Measurements from ENCODE around the gene FBRSL1.
A peak's percentile ranks its signal among the peaks of the same experiment; 100 is the strongest.

FBRSL1 gene

GRCh38 chr12:132454933-132455418 is 35.0 kb upstream of the FBRSL1 start:
- Histone ChIP-seq H3K36me3 (no peaks in the 10 kb centered on the region), H3K9me3 (replicated peaks in 1 of 11) (no peaks in the 10 kb centered on the region), H3K9ac (peak overlapping the region in 6 of 11 experiments; percentile 3 to 46 (median 13); a peak in 4 of 22 replicates), H3K27ac (peak overlapping the region in 3 of 11 experiments; percentile 18 to 30 (median 25); a peak in 3 of 22 replicates), H3K4me1 (peaks cover 38 to 61% (median 55%) of the 10 kb centered on the region in 10 experiments), H3K4me3 (no peak overlapping the region), H3K4me2 (peak overlapping the region; percentile 40 to 98 (median 90); a peak in 21 of 22 replicates), H3K27me3 (peaks cover 0 to 42% (median 0%) of the 10 kb centered on the region in 11 experiments; a peak in 7 of 22 replicates), H4K20me1 (peaks cover 0 to 20% (median 0%) of the 10 kb centered on the region in 11 experiments; a peak in 3 of 22 replicates)
- TF ChIP-seq Cebpa-rat (IDR thresholded peaks at IDR 0.05): no peak

- Histone ChIP-seq H3K4me1 (peaks cover 38 to 55% (median 49%) of the 10 kb centered on the region in 10 experiments), H3K9me3 (replicated peaks in 1 of 11) (0 out of 22 replicates have a peak, but pooled peaks cover 0 to 3% (median 0%) of the 10 kb centered on the region in 11 experiments), H3K27ac (no peak overlapping the region), H3K4me2 (peak overlapping the region in 2 of 11 experiments; percentile 95 to 98; a peak in 2 of 22 replicates), H4K20me1 (peaks cover 0 to 20% (median 0%) of the 10 kb centered on the region in 11 experiments; a peak in 3 of 22 replicates), H3K36me3 (no peaks in the 10 kb centered on the region), H3K27me3 (peaks cover 0 to 36% (median 0%) of the 10 kb centered on the region in 11 experiments; a peak in 7 of 22 replicates), H3K4me3 (no peak overlapping the region), H3K9ac (no peak overlapping the region)
- TF ChIP-seq Cebpa-rat (IDR thresholded peaks at IDR 0.05): no peak
Measured at GRCh38 chr12:132455565-132455964, 34.4 kb upstream of the FBRSL1 start.

DNA sequence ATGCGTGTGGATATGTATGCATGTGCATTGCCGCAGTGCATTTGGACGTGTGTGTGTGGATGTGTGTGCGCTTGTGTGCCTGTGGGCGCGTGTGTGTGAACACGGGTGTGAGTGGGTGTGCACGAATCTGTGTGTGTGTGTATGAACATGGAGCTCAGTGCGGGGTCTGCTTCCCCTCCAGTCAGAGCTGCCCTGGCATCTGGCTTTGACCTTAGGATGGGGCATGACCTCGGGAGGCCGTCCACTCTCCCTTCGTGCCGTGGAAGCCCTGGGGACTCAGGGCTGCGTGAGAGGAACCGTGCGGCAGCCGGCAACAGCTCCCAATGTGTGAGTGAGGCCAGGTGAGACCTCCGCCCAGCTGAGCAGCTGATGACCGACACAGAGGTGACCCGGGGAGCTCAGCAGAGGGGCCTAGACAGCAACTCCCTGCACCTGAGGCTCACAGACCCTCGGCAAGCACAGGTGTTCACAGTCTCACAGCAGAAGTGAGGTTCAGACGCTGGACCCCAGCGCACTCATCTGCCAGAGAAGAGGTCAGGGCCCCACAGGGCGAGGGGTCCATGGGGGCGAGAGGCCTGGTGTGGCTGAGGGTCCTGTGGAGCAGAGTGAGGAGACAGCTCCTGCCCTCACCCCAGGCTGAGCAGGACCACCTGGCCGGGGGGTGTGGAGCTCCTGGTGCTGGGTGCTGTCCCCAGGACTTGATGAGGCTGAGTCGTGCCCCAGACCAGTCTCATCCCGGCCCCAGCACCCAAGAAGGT is 33.6 kb upstream of the FBRSL1 start:
- no peak overlapping the region for H3K9ac ChIP-seq
- H3K27me3 ChIP-seq: peaks cover 0 to 28% (median 0%) of the 10 kb centered on the region in 11 experiments; a peak in 7 of 22 replicates
- peaks cover 30 to 47% (median 41%) of the 10 kb centered on the region in 10 experiments for H3K4me1 ChIP-seq
- H3K4me2 ChIP-seq: no peak overlapping the region
- no peaks in the 10 kb centered on the region for H3K36me3 ChIP-seq
- H3K9me3 ChIP-seq (replicated peaks in 1 of 11): 0 out of 22 replicates have a peak, but pooled peaks cover 0 to 5% (median 0%) of the 10 kb centered on the region in 11 experiments
- TF ChIP-seq Cebpa-rat (IDR thresholded peaks at IDR 0.05): no peak
- H3K27ac ChIP-seq: no peak overlapping the region
- H3K4me3 ChIP-seq: no peak overlapping the region
- peaks cover 0 to 20% (median 0%) of the 10 kb centered on the region in 11 experiments; a peak in 3 of 22 replicates for H4K20me1 ChIP-seq

DNA sequence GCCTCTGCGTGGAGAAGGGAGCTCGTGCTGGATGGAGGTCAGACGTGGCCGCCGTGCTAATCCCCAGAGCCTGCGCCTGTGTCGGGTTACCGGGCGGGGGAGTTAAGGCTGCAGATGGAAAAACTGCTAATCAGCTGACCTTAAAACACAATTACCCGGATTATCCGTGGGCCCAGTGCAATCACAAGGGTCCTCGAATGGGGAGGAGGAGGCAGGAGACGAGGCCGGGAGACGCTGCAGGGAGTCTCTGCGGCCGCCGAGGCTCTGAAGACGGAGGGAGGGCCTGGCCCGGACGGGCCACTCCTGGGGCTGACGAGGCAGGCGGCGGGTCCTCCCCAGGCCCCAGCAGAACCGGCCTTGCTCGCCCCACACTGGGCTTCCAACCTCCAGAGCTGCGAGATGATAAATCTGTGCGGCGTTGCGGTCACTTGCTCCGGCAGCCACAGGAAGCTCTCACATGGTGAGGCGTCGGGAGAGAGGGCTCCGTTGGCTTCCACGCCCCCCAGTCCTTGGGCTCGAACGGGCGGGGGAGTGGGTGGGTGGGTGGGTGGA is 32.9 kb upstream of the FBRSL1 start:
- peaks cover 0 to 22% (median 0%) of the 10 kb centered on the region in 11 experiments; a peak in 7 of 22 replicates for H3K27me3 ChIP-seq
- no peak overlapping the region for H3K4me2 ChIP-seq
- no peak overlapping the region for H3K27ac ChIP-seq
- no peak for TF ChIP-seq Cebpa-rat (IDR thresholded peaks at IDR 0.05)
- H3K4me3 ChIP-seq: no peak overlapping the region
- H4K20me1 ChIP-seq: peaks cover 0 to 20% (median 0%) of the 10 kb centered on the region in 11 experiments; a peak in 4 of 22 replicates
- H3K4me1 ChIP-seq: peaks cover 24 to 46% (median 35%) of the 10 kb centered on the region in 10 experiments
- H3K9ac ChIP-seq: no peak overlapping the region
- H3K36me3 ChIP-seq: no peaks in the 10 kb centered on the region
- H3K9me3 ChIP-seq (replicated peaks in 1 of 11): peaks cover 0 to 5% (median 0%) of the 10 kb centered on the region in 11 experiments; a peak in 2 of 22 replicates

DNA sequence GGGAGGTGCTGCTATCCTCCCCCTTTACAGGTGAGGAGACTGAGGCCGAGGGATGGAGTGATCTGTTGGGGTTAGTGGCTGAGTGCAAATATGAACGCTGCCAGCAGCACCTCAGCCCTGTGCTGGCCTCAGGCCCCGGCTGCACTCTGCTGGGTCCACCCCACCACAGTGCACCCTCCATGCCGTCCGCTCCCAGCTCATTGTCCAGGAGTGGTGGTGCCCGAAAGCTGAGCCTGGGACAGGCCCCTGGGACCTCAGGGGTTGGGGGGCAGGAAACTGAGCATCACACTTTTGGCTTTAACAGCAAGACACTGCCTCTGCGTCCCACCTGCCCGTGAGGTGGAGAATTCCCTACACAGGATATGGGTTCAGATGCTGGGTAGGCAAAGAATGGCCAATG is 31.5 kb upstream of the FBRSL1 start:
- Histone ChIP-seq H3K4me1 (peaks cover 21 to 40% (median 27%) of the 10 kb centered on the region in 10 experiments), H4K20me1 (peaks cover 0 to 14% (median 0%) of the 10 kb centered on the region in 11 experiments; a peak in 5 of 22 replicates), H3K27me3 (peaks cover 0 to 8% (median 0%) of the 10 kb centered on the region in 11 experiments; a peak in 1 of 22 replicates), H3K4me2 (no peak overlapping the region), H3K27ac (no peak overlapping the region), H3K4me3 (no peak overlapping the region), H3K9me3 (replicated peaks in 1 of 11) (peaks cover 0 to 15% (median 5%) of the 10 kb centered on the region in 11 experiments; a peak in 10 of 22 replicates), H3K36me3 (no peaks in the 10 kb centered on the region), H3K9ac (no peak overlapping the region)
- TF ChIP-seq Cebpa-rat (IDR thresholded peaks at IDR 0.05): no peak

DNA sequence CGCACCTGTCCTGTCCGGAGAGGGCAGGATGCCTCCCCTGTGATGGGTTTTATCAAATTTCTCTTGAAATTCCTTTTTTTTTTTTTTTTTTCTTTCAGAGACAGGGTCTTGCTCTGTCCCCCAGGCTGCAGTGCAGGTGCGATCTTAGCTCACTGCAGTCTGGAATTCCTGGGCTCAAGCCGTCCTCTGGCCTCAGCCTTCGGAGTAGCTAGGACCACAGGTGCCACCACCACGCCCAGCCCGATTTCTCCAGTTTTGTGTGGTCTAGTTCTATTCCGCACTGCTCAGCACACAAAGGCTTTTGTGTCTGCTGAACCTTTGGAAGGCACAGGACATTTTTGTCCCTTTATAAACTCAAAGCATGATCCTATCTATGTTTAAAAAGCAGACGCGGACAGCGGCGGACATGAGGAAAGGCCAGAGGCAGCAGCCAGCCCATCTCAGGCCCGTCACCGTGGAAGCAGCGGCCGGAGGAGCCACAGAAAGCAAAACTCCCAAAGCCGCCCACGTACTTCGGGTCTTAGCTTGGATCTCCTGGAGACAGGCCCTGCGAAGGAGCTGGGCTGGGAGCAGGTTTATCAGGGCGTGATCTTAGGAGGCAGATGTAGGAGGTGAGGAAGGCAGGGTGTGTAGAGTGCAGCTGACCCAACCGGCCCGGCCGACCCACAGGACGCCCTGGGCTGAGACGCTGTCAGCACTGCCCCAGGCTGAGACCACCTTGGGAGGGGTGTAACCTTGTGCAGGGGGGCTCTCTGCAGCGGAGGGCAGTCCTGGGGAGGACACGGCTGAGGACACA is 30.9 kb upstream of the FBRSL1 start:
- no peak for TF ChIP-seq Cebpa-rat (IDR thresholded peaks at IDR 0.05)
- no peak overlapping the region for H3K4me3 ChIP-seq
- H3K4me1 ChIP-seq: peaks cover 15 to 34% (median 21%) of the 10 kb centered on the region in 10 experiments
- peaks cover 0 to 18% (median 5%) of the 10 kb centered on the region in 11 experiments; a peak in 10 of 22 replicates for H3K9me3 ChIP-seq (replicated peaks in 1 of 11)
- no peak overlapping the region for H3K27ac ChIP-seq
- H4K20me1 ChIP-seq: peaks cover 0 to 8% (median 0%) of the 10 kb centered on the region in 11 experiments; a peak in 4 of 22 replicates
- no peaks in the 10 kb centered on the region for H3K36me3 ChIP-seq
- no peak overlapping the region for H3K9ac ChIP-seq
- no peak overlapping the region for H3K4me2 ChIP-seq
- H3K27me3 ChIP-seq: peaks cover 0 to 2% (median 0%) of the 10 kb centered on the region in 11 experiments; a peak in 1 of 22 replicates

DNA sequence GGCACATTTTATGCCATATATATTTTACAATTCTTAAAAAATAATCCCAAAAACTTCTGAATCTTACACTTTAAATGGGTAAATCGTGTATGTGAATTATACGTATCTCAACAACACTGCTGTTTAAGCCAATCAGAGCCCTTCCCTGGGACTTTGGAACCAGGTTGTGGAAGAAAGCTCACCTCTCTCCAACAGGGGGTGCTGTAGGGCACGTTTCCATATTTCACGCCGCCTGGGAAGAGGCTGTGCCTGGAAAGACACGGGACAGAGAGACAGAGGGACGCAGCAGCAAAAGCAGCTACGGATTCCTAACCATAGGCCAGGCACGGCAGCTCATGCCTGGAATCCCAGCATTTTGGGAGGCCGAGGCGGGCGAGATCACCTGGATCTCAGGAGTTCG is 29.4 kb upstream of the FBRSL1 start:
- peaks cover 12 to 32% (median 17%) of the 10 kb centered on the region in 10 experiments for H3K4me1 ChIP-seq
- no peak overlapping the region for H3K4me2 ChIP-seq
- H3K4me3 ChIP-seq: no peak overlapping the region
- no peak overlapping the region for H3K27ac ChIP-seq
- no peak for TF ChIP-seq Cebpa-rat (IDR thresholded peaks at IDR 0.05)
- no peaks in the 10 kb centered on the region for H3K27me3 ChIP-seq
- H3K9ac ChIP-seq: no peak overlapping the region
- peaks cover 0 to 18% (median 5%) of the 10 kb centered on the region in 11 experiments; a peak in 10 of 22 replicates for H3K9me3 ChIP-seq (replicated peaks in 1 of 11)
- H4K20me1 ChIP-seq: peaks cover 0 to 13% (median 0%) of the 10 kb centered on the region in 11 experiments; a peak in 7 of 22 replicates
- H3K36me3 ChIP-seq: no peaks in the 10 kb centered on the region

- no peaks in the 10 kb centered on the region for H3K27me3 ChIP-seq
- no peak for TF ChIP-seq Cebpa-rat (IDR thresholded peaks at IDR 0.05)
Measured at GRCh38 chr12:132461526-132461925, 28.4 kb upstream of the FBRSL1 start.

More at GRCh38 chr12:132461526-132461925, 28.4 kb upstream of the FBRSL1 start:
- Histone ChIP-seq H3K27ac (no peak overlapping the region), H3K4me2 (no peak overlapping the region), H3K4me3 (no peak overlapping the region), H3K9ac (no peak overlapping the region), H3K36me3 (no peaks in the 10 kb centered on the region), H3K4me1 (peaks cover 21 to 42% (median 27%) of the 10 kb centered on the region in 10 experiments), H3K9me3 (replicated peaks in 1 of 11) (peaks cover 0 to 18% (median 5%) of the 10 kb centered on the region in 11 experiments; a peak in 10 of 22 replicates), H4K20me1 (peaks cover 0 to 16% (median 0%) of the 10 kb centered on the region in 11 experiments; a peak in 7 of 22 replicates)
